HepG2 (cell line): ENCODE results near the gene PRDX5. TPM values are rescaled to one million over a fixed set of nuclear protein-coding genes. Genes with fewer than 3 reads are reported as not detected.

Experiments
- ATAC-seq: fragments of 200-7000 bp; cut with Tn5 transposase; 3 replicates; pipeline ENCODE4 v1.9.1; 2020; ENCODE audit warnings: mild to moderate bottlenecking, moderate library complexity
- BruUV-seq: library from RNA; stranded (reverse); fragments of 400-500 nt; replicated peaks from 2 replicates; lab custom pipeline; 2021; lab: Mats Ljungman, UMichigan
- CTCF ChIA-PET: fragments of 300-600 bp; formaldehyde crosslinking; extraction: SDS; loops from one replicate; lab custom pipeline; 2021; ENCODE audit warnings: low total read pairs, inconsistent platforms, low intra/inter-chr PET ratio; lab: Yijun Ruan, JAX
- POLR2A ChIA-PET: fragments of 350-600 bp; sonication (Branson Sonifier 250); formaldehyde crosslinking; loops from one replicate; lab custom pipeline; 2020; ENCODE audit warnings: antibody characterized with exemption, inconsistent platforms; lab: Yijun Ruan, JAX
- DNase-seq: peaks from one replicate; pipeline ENCODE4 v3.0.0-alpha.2; 2015; ENCODE audit warnings: low spot score
- FAIRE-seq: peaks from 3 replicates; lab custom pipeline; 2011; peaks lifted over from hg19 to GRCh38; lab: Jason Lieb, UNC
- H2AFZ ChIP-seq: one replicate; pipeline ENCODE4 v1.6.1; 2011; ENCODE audit warnings: low read length, inconsistent platforms
- H3K27ac ChIP-seq: fragments of 300-600 bp; 3 replicates; pipeline ENCODE4 v1.8.0; 2011; ENCODE audit warnings: mixed run types, mild to moderate bottlenecking, mixed read lengths, low read length, inconsistent platforms; ENCODE audit not compliant: insufficient read depth; ENCODE audit errors: extremely low read length
- H3K27me3 ChIP-seq, 2 experiments: fragments of 200-600 bp in 1 of 2; 2 replicates in 1 of 2; 3 replicates in 1 of 2; pipeline versions ENCODE4 v1.6.0 to v1.8.0; 2011; ENCODE audit warnings: low read length in 2 of 2, mild to moderate bottlenecking in 2 of 2, moderate library complexity in 2 of 2, inconsistent platforms in 1 of 2; ENCODE audit not compliant: insufficient read depth in 2 of 2, control insufficient read depth in 1 of 2
- H3K36me3 ChIP-seq, 2 experiments: fragments of 200-600 bp in 1 of 2; replicated peaks in 1 of 2; 2 replicates in 1 of 2; 3 replicates in 1 of 2; pipeline versions ENCODE4 v1.5.1 to v1.8.0; 2011; ENCODE audit warnings: low read length in 2 of 2, inconsistent platforms in 1 of 2; ENCODE audit not compliant: insufficient read depth in 2 of 2, control insufficient read depth in 1 of 2
- H3K4me1 ChIP-seq: 2 replicates; pipeline ENCODE4 v1.5.1; 2012; ENCODE audit warnings: low read length, inconsistent platforms; ENCODE audit not compliant: insufficient read depth
- H3K4me2 ChIP-seq: 2 replicates; pipeline ENCODE4 v1.6.0; 2011; ENCODE audit warnings: low read depth, low read length, inconsistent platforms
- H3K4me3 ChIP-seq, 3 experiments: fragments of 200-600 bp in 1 of 3; sonication (generic), shearing (Covaris generic) in 1 of 3; replicated peaks in 1 of 3; 2 replicates each; pipeline ENCODE4 v1.5.1; 2011 to 2016; ENCODE audit warnings: low read length in 3 of 3, inconsistent platforms in 2 of 3, low read depth in 2 of 3, mild to moderate bottlenecking in 2 of 3, control low read depth in 1 of 3, mixed read lengths in 1 of 3; ENCODE audit not compliant: insufficient read depth in 1 of 3
- H3K79me2 ChIP-seq: one replicate; pipeline ENCODE4 v1.6.1; 2011; ENCODE audit warnings: low read length, inconsistent platforms; ENCODE audit not compliant: insufficient read depth
- H3K9ac ChIP-seq: 2 replicates; pipeline ENCODE4 v1.6.0; 2011; ENCODE audit warnings: mild to moderate bottlenecking, low read depth, low read length, inconsistent platforms; ENCODE audit not compliant: insufficient read depth
- H3K9me3 ChIP-seq: 2 replicates; pipeline ENCODE4 v1.5.1; 2012; ENCODE audit warnings: mild to moderate bottlenecking, low read length
- H4K20me1 ChIP-seq: 2 replicates; pipeline ENCODE4 v1.6.0; 2011; ENCODE audit warnings: inconsistent platforms, mild to moderate bottlenecking, low read length, moderate library complexity; ENCODE audit not compliant: insufficient read depth
- DMTF1 ChIP-seq: sonication (generic); formaldehyde crosslinking; IDR thresholded peaks from 2 replicates; pipeline ENCODE4 v1.4.0; 2020; ENCODE audit warnings: mild to moderate bottlenecking, missing genetic modification reagents
- FOXA1 ChIP-seq, 2 experiments: fragments of 450-650 bp in 1 of 2; sonication (generic) in 1 of 2; formaldehyde crosslinking in 1 of 2; IDR thresholded peaks; 2 replicates each; pipeline versions ENCODE4 v1.4.0 to v1.6.1; 2016 to 2020; ENCODE audit warnings: missing genetic modification reagents in 1 of 2
- GLI4 ChIP-seq: sonication (generic); formaldehyde crosslinking; IDR thresholded peaks from 2 replicates; pipeline ENCODE4 v1.5.1; 2020; ENCODE audit warnings: missing genetic modification reagents, mild to moderate bottlenecking, moderate library complexity, borderline replicate concordance
- MAFF ChIP-seq: IDR thresholded peaks from 2 replicates; pipeline ENCODE4 v1.6.1; 2011; ENCODE audit warnings: low read depth, low read length, improper control_type of control experiment
- SETDB1 ChIP-seq: sonication (generic); formaldehyde crosslinking; IDR thresholded peaks from 2 replicates; pipeline ENCODE4 v1.5.1; 2020; ENCODE audit warnings: missing genetic modification reagents, mild to moderate bottlenecking, borderline replicate concordance
- TCF7 ChIP-seq: sonication (generic); IDR thresholded peaks from 2 replicates; pipeline ENCODE4 v1.6.1; 2016; ENCODE audit warnings: antibody characterized with exemption, low read depth
- ZNF562 ChIP-seq: sonication (generic); formaldehyde crosslinking; IDR thresholded peaks from 2 replicates; pipeline ENCODE4 v1.8.0; 2022; ENCODE audit warnings: missing genetic modification reagents, borderline replicate concordance
- ZNF772 ChIP-seq: sonication (generic); formaldehyde crosslinking; IDR thresholded peaks from 2 replicates; pipeline ENCODE4 v1.5.0; 2020; ENCODE audit warnings: mild to moderate bottlenecking, missing genetic modification reagents
- ZNF790 ChIP-seq: sonication (generic); formaldehyde crosslinking; IDR thresholded peaks from 2 replicates; pipeline ENCODE4 v1.8.0; 2022; ENCODE audit warnings: missing genetic modification reagents, mild to moderate bottlenecking, borderline replicate concordance
- WGBS: methylation state at CpG from one replicate; pipeline ENCODE4 v1.1.6; 2017; ENCODE audit warnings: low lambda C conversion rate; 5-methylcytosine and 5-hydroxymethylcytosine counted together
- in situ Hi-C: cut with HindIII; loops from 2 replicates; pipeline ENCODE4 v1.10.0; 2017; ENCODE audit warnings: low pct_unique_long_range_greater_than_20kb; ENCODE audit not compliant: extremely low pct_ligation_motif_present
- intact Hi-C: fragments of 100-400 bp; cut with micrococcal nuclease; formaldehyde crosslinking; loops from one replicate; pipeline ENCODE4 v1.10.0; 2022; ENCODE audit not compliant: unreplicated experiment
- polyA plus RNA-seq, 8 experiments: library from polyadenylated mRNA; depleted of rRNA in 3 of 8; stranded (reverse) in 7 of 8; unstranded in 1 of 8; fragments of >200 nt; fragmentation: Illumina TruSeq in 4 of 8; extraction: Trizol in 4 of 8; gene quantifications; 2 replicates each; pipeline versions ENCODE4 v1.2.1 to v1.2.3, GENCODE V29; 2011 to 2016; ENCODE audit warnings: low read depth in 4 of 8, missing spikeins in 1 of 8, mixed read lengths in 1 of 8; ENCODE audit not compliant: insufficient read depth in 1 of 8
- total RNA-seq, 5 experiments: library from RNA; depleted of rRNA; stranded (reverse); fragments of >200 nt; fragmentation: Illumina TruSeq; extraction: Trizol; gene quantifications; 2 replicates each; pipeline ENCODE4 v1.2.3, GENCODE V29; 2016; ENCODE audit warnings: low read depth in 1 of 5

Gene PRDX5
- total and polyA plus RNA-seq, 2 of the 13 experiments (the other 11 are each of a cell fraction or from before 2014, with no cell fraction given) = 215 to 311 TPM

- in situ Hi-C loops = no loop called here
- POLR2A ChIA-PET = interaction anchor here (0.7 to 2.1 kb wide), 3 partner anchors 7 to 33 kb away, joined by 3 to 5 read pairs (median 3); no protein-coding TSS in a partner anchor
Measured at GRCh38 chr11:64278576-64279190, 39.2 kb upstream of the PRDX5 start.

More at GRCh38 chr11:64278576-64279190, 39.2 kb upstream of the PRDX5 start:
- intact Hi-C loops = no loop called here
- FAIRE-seq (no peak), DNase-seq (no peak), ATAC-seq (peak; percentile 73)
- TF ChIP-seq TCF7 (no peak), MAFF (no peak), ZNF772 (CRISPR knock-in tag) (no peak), DMTF1 (no peak), GLI4 (CRISPR knock-in tag) (no peak), FOXA1 (IDR thresholded peaks at IDR 0.05) (no peak), FOXA1 (CRISPR knock-in tag; IDR thresholded peaks at IDR 0.05) (no peak), SETDB1 (CRISPR knock-in tag) (no peak), ZNF562 (no peak), ZNF790 (CRISPR knock-in tag) (no peak)
- no peak overlapping the region for H3K4me2 ChIP-seq
- BruUV-seq = no TSS peak
- no peak overlapping the region for H3K4me3 ChIP-seq
- peaks cover 4% of the 10 kb centered on the region; the same call in 1 of the 2 replicates for H3K4me1 ChIP-seq
- no peak overlapping the region for H2AFZ ChIP-seq
- H3K9ac ChIP-seq = no peak overlapping the region
- no peak overlapping the region for H3K27ac ChIP-seq
- CTCF ChIA-PET = no interaction called here
- no peaks in the 10 kb centered on the region for H4K20me1 ChIP-seq
- peaks cover 2 to 7% of the 10 kb centered on the region in 2 experiments; a peak in 1 of 5 replicates for H3K36me3 ChIP-seq
- WGBS = 98% methylated on average over 6 of the region's 8 CpGs
- no peaks in the 10 kb centered on the region for H3K79me2 ChIP-seq
- no peaks in the 10 kb centered on the region for H3K9me3 ChIP-seq
- no peaks in the 10 kb centered on the region for H3K27me3 ChIP-seq
